Mesothelial cell of epicardium (in vitro differentiated cells): ENCODE results near the gene ALKBH2. TPM values are rescaled to one million over a fixed set of nuclear protein-coding genes. Genes with fewer than 3 reads are reported as not detected.

Source experiments
- DNase-seq, 2 experiments: peaks; one replicate each; pipeline ENCODE4 v3.0.0; 2021; ENCODE audit warnings: low spot score in 2 of 2; ENCODE audit not compliant: unreplicated experiment in 2 of 2
- H3K27ac Mint-ChIP-seq: 2 replicates; pipeline ENCODE4 v1.8.0; 2021; ENCODE audit warnings: mixed read lengths
- H3K27me3 Mint-ChIP-seq: 2 replicates; pipeline ENCODE4 v1.8.0; 2021; ENCODE audit warnings: low read depth, mixed read lengths
- H3K36me3 Mint-ChIP-seq: 2 replicates; pipeline ENCODE4 v1.8.0; 2021; ENCODE audit warnings: mixed read lengths
- H3K4me1 Mint-ChIP-seq: 2 replicates; pipeline ENCODE4 v1.8.0; 2021; ENCODE audit warnings: mixed read lengths
- H3K4me3 Mint-ChIP-seq: 2 replicates; pipeline ENCODE4 v1.8.0; 2021; ENCODE audit warnings: mild to moderate bottlenecking, moderate library complexity, mixed read lengths
- H3K9me3 Mint-ChIP-seq: 2 replicates; pipeline ENCODE4 v1.8.0; 2021; ENCODE audit warnings: mixed read lengths
- CTCF ChIP-seq: fragments of 200-600 bp; sonication (generic); IDR thresholded peaks from one replicate; pipeline ENCODE4 v1.5.0; 2021; ENCODE audit warnings: antibody characterized with exemption; ENCODE audit not compliant: unreplicated experiment
- total RNA-seq: library from RNA; stranded (reverse); gene quantifications from 3 replicates; pipeline ENCODE4 v1.2.1, GENCODE V29; 2021

Gene ALKBH2
- total RNA-seq = 37.3 to 39.6 TPM (median 37.4 TPM) in 3 replicates

DNA sequence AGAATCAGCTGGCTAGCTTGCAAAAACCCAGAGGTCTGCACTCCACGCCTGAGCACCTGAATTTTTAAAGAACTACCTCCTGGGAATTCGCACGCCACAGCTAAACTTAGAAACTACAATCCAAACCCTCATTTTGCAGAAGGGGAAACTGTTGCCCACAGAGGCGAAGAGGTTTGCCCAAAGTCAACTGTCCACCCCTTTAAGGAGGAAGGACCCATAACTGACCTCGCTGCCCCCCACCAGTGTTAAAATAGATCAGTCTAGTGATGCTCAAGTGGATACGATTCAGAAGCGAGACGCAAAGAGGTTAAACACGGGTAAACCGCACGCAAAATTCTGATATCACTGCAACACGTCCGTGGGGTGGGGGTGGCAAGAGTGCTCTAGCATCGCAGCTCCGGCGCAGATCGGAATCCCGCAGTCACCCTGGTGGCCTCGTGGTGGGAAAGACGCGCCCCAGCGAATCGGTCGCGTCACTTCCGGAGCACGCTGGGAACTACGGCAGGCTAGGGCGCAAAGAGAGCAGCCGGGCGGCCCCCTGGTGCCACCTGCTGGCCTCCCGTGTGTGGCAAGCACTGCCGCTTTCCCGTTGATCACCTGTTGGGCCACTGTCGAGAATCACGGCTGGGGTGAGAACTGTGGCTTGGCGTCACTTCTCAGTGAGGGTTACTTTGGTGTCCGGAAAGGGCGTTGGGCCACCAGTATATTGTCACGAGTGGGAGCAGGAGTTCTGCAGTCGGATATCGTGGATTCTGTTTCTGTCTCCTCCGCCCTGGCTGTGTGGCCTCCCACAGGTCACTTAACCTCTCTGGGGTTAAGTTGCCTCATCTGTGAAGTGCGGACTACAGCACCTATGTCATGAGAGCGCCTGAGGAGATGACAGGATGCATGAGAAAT lies at the start of gene ALKBH2:
ALKBH2 (minus strand) TSS at position 451 of the 897 bp plus-strand sequence. CDS start 686 bp downstream, outside the sequence.
- no peaks in the 10 kb centered on the region for H3K9me3 Mint-ChIP-seq
- H3K27ac Mint-ChIP-seq = peak within 1 kb of the TSS; percentile 87
- H3K36me3 Mint-ChIP-seq = peaks cover 5% of the 10 kb centered on the region
- DNase-seq = peak; percentile 84 to 93
- peak; percentile 91 for TF ChIP-seq CTCF
- H3K4me3 Mint-ChIP-seq = peak within 1 kb of the TSS; percentile 78
- no peaks in the 10 kb centered on the region for H3K27me3 Mint-ChIP-seq
- H3K4me1 Mint-ChIP-seq = peaks cover 26% of the 10 kb centered on the region

DNA sequence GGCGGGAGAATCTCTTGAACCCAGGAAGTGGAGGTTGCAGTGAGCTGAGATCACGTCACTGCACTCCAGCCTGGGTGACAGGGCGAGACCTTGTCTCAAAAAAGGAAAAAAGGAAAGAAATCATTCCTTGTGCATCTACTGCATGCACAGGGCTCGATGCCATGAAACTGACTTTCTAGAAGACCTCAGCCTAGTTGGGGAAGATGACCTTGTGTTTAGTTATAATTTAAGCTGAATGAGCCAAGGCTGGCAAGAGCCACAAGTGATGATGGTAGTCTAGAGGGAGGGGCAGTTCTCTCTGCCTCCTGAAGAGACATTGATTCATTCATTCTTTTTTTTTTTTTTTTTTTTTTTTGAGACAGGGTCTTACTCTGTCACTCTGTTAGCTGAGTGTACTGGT lies 47.3 kb upstream of the ALKBH2 start:
- Mint-ChIP-seq H3K27ac (no peak overlapping the region), H3K9me3 (peaks cover 6% of the 10 kb centered on the region)
- no peak for DNase-seq

DNA sequence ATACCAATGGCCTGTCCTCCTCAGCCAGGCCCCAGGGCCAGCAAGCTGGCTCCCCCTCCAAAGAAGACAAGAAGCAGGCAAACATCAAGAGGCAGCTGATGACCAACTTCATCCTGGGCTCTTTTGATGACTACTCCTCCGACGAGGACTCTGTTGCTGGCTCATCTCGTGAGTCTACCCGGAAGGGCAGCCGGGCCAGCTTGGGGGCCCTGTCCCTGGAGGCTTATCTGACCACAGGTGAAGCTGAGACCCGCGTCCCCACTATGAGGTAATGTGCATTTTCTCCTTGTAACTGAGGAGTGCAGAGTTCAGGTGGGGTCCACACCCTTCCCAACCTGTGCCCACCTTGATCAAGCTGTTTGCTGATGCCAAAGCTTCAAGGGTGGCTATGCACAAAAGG lies 46.5 kb upstream of the ALKBH2 start:
- no peaks in the 10 kb centered on the region for H3K4me1 Mint-ChIP-seq
- no peaks in the 10 kb centered on the region for H3K36me3 Mint-ChIP-seq
- no peak for DNase-seq
- H3K27ac Mint-ChIP-seq = no peak overlapping the region
- no peak overlapping the region for H3K4me3 Mint-ChIP-seq
- H3K9me3 Mint-ChIP-seq = peaks cover 10% of the 10 kb centered on the region
- TF ChIP-seq CTCF = no peak
- H3K27me3 Mint-ChIP-seq = peaks cover 4% of the 10 kb centered on the region

More for the DNA sequence above, 47.3 kb upstream of the ALKBH2 start:
- TF ChIP-seq CTCF = no peak
- H3K4me1 Mint-ChIP-seq = no peaks in the 10 kb centered on the region
- no peak overlapping the region for H3K4me3 Mint-ChIP-seq
- H3K36me3 Mint-ChIP-seq = no peaks in the 10 kb centered on the region
- H3K27me3 Mint-ChIP-seq = peaks cover 2% of the 10 kb centered on the region

DNA sequence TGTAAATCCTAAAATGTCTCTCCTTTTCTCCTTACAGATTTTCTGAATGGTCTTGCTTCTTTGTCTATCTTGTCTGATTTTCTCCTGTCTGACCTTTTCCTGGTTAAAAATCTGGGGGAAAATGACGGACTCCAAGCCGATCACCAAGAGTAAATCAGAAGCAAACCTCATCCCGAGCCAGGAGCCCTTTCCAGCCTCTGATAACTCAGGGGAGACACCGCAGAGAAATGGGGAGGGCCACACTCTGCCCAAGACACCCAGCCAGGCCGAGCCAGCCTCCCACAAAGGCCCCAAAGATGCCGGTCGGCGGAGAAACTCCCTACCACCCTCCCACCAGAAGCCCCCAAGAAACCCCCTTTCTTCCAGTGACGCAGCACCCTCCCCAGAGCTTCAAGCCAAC lies 46.1 kb upstream of the ALKBH2 start:
- no peak for TF ChIP-seq CTCF
- no peak overlapping the region for H3K4me3 Mint-ChIP-seq
- H3K4me1 Mint-ChIP-seq = no peaks in the 10 kb centered on the region
- peaks cover 10% of the 10 kb centered on the region for H3K9me3 Mint-ChIP-seq
- no peaks in the 10 kb centered on the region for H3K36me3 Mint-ChIP-seq
- H3K27ac Mint-ChIP-seq = no peak overlapping the region
- DNase-seq = no peak
- peaks cover 4% of the 10 kb centered on the region for H3K27me3 Mint-ChIP-seq

GRCh38 chr12:109137055-109137454 lies 43.8 kb upstream of the ALKBH2 start:
- Mint-ChIP-seq H3K4me1 (no peaks in the 10 kb centered on the region), H3K9me3 (peaks cover 10% of the 10 kb centered on the region), H3K36me3 (no peaks in the 10 kb centered on the region), H3K27ac (no peak overlapping the region), H3K4me3 (no peak overlapping the region), H3K27me3 (peaks cover 14% of the 10 kb centered on the region)
- TF ChIP-seq CTCF = no peak
- no peak for DNase-seq
